MM.1S (cell line): Measurements from ENCODE around the gene HSPB8.

ENCODE experiments used
- CTCF ChIP-seq: fragments of 300-600 bp; sonication (generic); IDR thresholded peaks from 2 replicates; pipeline ENCODE4 v1.5.1; 2016; ENCODE audit warnings: antibody characterized with exemption, low read length, mixed read lengths
- EZH2 ChIP-seq: fragments of 300-600 bp; sonication (generic); optimal IDR thresholded peaks from 2 replicates; pipeline ENCODE3; 2017; ENCODE audit warnings: low read depth, mild to moderate bottlenecking, antibody characterized with exemption, low read length, mixed read lengths

GRCh38 chr12:119239040-119239439, 60.3 kb downstream of the HSPB8 start:
- no peak for TF ChIP-seq EZH2
- no peak for TF ChIP-seq CTCF
